Measurements from ENCODE around the gene PSKH1. TPM values are rescaled to one million over a fixed set of nuclear protein-coding genes. Genes with fewer than 3 reads are reported as not detected.

The PSKH1 gene
- total and polyA plus RNA-seq, 9 of the 15 experiments (the other 6 are each of a cell fraction or from before 2014, with no cell fraction given), result 0.96 to 20.9 (median 9.4) TPM

DNA sequence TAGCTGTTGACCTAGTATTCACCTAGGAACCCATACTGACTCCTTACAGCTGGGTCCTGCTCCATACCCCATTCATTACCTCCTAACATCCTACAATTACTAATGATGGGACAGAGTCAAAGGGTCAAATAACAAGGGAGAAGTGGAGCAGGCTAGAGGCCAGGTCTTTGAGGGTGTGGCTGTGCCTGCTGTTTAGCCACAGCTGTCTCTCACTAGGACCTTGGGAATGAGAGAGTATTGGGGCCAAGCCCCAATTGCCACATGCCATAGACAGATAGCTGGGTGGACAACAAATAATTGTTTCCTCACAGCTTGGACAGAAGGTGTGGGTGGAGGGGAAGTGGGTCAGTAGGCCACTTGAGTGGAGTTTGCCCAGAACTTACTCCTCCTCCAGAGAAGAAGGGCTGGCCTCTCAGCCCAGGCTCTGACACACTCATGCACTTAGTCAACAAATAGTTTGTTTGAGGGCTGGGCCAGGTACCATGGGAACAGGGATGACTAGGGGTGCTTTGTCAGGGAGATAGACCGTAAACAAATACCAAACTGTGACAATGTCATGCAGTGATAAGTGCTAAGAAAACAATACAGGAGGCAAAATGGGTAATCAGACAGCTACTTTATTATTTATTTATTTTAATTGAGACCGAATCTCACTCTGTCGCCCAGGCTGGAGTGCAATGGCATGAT lies 35.4 kb upstream of the PSKH1 start (continued):
- TF ChIP-seq EP300 (IDR thresholded peaks at IDR 0.05; ENCODE audit: low read length) (0 out of 2 replicates have a peak, but pooled peaks have one; percentile 35), SAFB (IDR thresholded peaks at IDR 0.05; ENCODE audit: borderline replicate concordance, low read depth, low read length) (no peak), DNMT1 (IDR thresholded peaks at IDR 0.05) (no peak), DMBX1 (CRISPR knock-in tag; IDR thresholded peaks at IDR 0.05; ENCODE audit: borderline replicate concordance) (no peak), POLR3G (IDR thresholded peaks at IDR 0.05; ENCODE audit: extremely low read depth, insufficient read length, insufficient replicate concordance) (no peak), ZFX (CRISPR knock-in tag; IDR thresholded peaks at IDR 0.05) (peak; percentile 41; the same call in 1 of the 2 replicates), SIN3B (IDR thresholded peaks at IDR 0.05; ENCODE audit: low read depth) (no peak), KDM4B (IDR thresholded peaks at IDR 0.05; ENCODE audit: borderline replicate concordance in 2 of 2, low read depth in 1 of 2) (no peak), ZFP91 (CRISPR knock-in tag; IDR thresholded peaks at IDR 0.05) (no peak), FOXP4 (CRISPR knock-in tag; IDR thresholded peaks at IDR 0.05; ENCODE audit: borderline replicate concordance) (0 out of 2 replicates have a peak, but pooled peaks have one; percentile 19), WHSC1 (IDR thresholded peaks at IDR 0.05; ENCODE audit: low read length) (no peak), ZBTB11 (CRISPR knock-in tag; IDR thresholded peaks at IDR 0.05) (peak in 1 of 3 experiments; percentile 53; a peak in 2 of 6 replicates), TAL1 (IDR thresholded peaks at IDR 0.05) (peak; percentile 30), ZNF696 (CRISPR knock-in tag; conservative IDR thresholded peaks at IDR 0.05) (no peak), U2AF2 (optimal IDR thresholded peaks at IDR 0.05; ENCODE audit: low read depth, low read length) (no peak)
- TF ChIP-seq, protein P1, sequence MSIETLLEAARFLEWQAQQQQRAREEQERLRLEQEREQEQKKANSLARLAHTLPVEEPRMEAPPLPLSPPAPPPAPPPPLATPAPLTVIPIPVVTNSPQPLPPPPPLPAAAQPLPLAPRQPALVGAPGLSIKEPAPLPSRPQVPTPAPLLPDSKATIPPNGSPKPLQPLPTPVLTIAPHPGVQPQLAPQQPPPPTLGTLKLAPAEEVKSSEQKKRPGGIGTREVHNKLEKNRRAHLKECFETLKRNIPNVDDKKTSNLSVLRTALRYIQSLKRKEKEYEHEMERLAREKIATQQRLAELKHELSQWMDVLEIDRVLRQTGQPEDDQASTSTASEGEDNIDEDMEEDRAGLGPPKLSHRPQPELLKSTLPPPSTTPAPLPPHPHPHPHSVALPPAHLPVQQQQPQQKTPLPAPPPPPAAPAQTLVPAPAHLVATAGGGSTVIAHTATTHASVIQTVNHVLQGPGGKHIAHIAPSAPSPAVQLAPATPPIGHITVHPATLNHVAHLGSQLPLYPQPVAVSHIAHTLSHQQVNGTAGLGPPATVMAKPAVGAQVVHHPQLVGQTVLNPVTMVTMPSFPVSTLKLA (conservative IDR thresholded peaks at IDR 0.05), result peak in 1 of 2 experiments; percentile 70; a peak in 2 of 4 replicates
